Uterus (tissue), 2 donors: ENCODE measurements around the gene LSS.

Source experiments
- CTCF ChIP-seq, 4 experiments: fragments of 200-600 bp in 2 of 4; fragments of 450-650 bp in 2 of 4; sonication (generic) in 2 of 4; IDR thresholded peaks; one replicate each; pipeline ENCODE4 v1.5.1; 2016 to 2019; ENCODE audit warnings: antibody characterized with exemption in 4 of 4, mild to moderate bottlenecking in 2 of 4, moderate library complexity in 1 of 4
- POLR2A ChIP-seq, 2 donors: fragments of 450-650 bp; IDR thresholded peaks; one replicate each; pipeline ENCODE4 v1.6.1; 2016; ENCODE audit warnings: antibody characterized with exemption in 2 of 2, mild to moderate bottlenecking in 1 of 2, moderate library complexity in 1 of 2

GRCh38 chr21:46145159-46145839 lies 83.3 kb downstream of the LSS start:
- TF ChIP-seq CTCF (IDR thresholded peaks at IDR 0.05): no peak
- no peak for TF ChIP-seq POLR2A (IDR thresholded peaks at IDR 0.05)
